K562 (cell line): ENCODE measurements around the gene GEMIN5. TPM values are rescaled to one million over a fixed set of nuclear protein-coding genes. Genes with fewer than 3 reads are reported as not detected.
A peak's percentile ranks its signal among the peaks of the same experiment; 100 is the strongest.

Experiments
- CBFA2T3 ChIP-seq: fragments of 450-650 bp; IDR thresholded peaks from 2 replicates; pipeline ENCODE4 v1.6.1; 2017
- CREB1 ChIP-seq, 2 experiments: sonication (generic) in 1 of 2; formaldehyde crosslinking in 1 of 2; IDR thresholded peaks; 2 replicates each; pipeline versions ENCODE4 v1.6.1 to v1.8.0; 2012 to 2022; ENCODE audit warnings: inconsistent platforms in 1 of 2, mild to moderate bottlenecking in 1 of 2, missing genetic modification reagents in 1 of 2, moderate library complexity in 1 of 2
- ERF ChIP-seq: fragments of 450-650 bp; formaldehyde crosslinking; IDR thresholded peaks from 2 replicates; pipeline ENCODE4 v1.4.0; 2020; ENCODE audit warnings: mild to moderate bottlenecking, mixed read lengths
- FOSL1 ChIP-seq: fragments of 200-800 bp; sonication (Bioruptor generic); conservative IDR thresholded peaks from 2 replicates; pipeline ENCODE4 v1.6.1; 2016; ENCODE audit warnings: missing genetic modification characterization, missing compliant biosample characterization
- FOXJ3 ChIP-seq: sonication (generic); formaldehyde crosslinking; IDR thresholded peaks from 2 replicates; pipeline ENCODE4 v1.4.0; 2020; ENCODE audit warnings: mild to moderate bottlenecking, missing genetic modification reagents
- GABPB2 ChIP-seq: fragments of 250-450 bp; sonication (Bioruptor Pico); conservative IDR thresholded peaks from 2 replicates; pipeline ENCODE4 v1.5.1; 2021; ENCODE audit warnings: mild to moderate bottlenecking
- MEF2D ChIP-seq: conservative IDR thresholded peaks from 2 replicates; pipeline ENCODE4 v1.6.1; 2016; ENCODE audit warnings: low read depth, missing genetic modification characterization, missing compliant biosample characterization
- MXI1 ChIP-seq: IDR thresholded peaks from 2 replicates; pipeline ENCODE4 v1.6.1; 2011; ENCODE audit warnings: low read depth, mild to moderate bottlenecking, improper control_type of control experiment, low read length
- NRF1 ChIP-seq, 2 experiments: fragments of 450-650 bp; IDR thresholded peaks in 1 of 2; conservative IDR thresholded peaks in 1 of 2; 2 replicates each; pipeline ENCODE4 v1.6.1; 2014; ENCODE audit warnings: mild to moderate bottlenecking in 2 of 2
- POLR2A ChIP-seq: fragments of 450-650 bp; conservative IDR thresholded peaks from 2 replicates; pipeline ENCODE4 v1.6.1; 2016
- POLR2AphosphoS5 ChIP-seq: IDR thresholded peaks from 2 replicates; pipeline ENCODE4 v1.6.1; 2011; ENCODE audit warnings: mild to moderate bottlenecking, low read depth, low read length, moderate library complexity; ENCODE audit not compliant: control insufficient read depth, insufficient read depth
- POLR2H ChIP-seq: IDR thresholded peaks from 2 replicates; pipeline ENCODE4 v1.6.1; 2016; ENCODE audit warnings: missing genetic modification characterization, low read depth, mild to moderate bottlenecking, control low read depth, missing compliant biosample characterization, moderate library complexity
- SAFB ChIP-seq: fragments of 200-400 bp; formaldehyde crosslinking; IDR thresholded peaks from 2 replicates; pipeline ENCODE4 v1.6.1; 2017; ENCODE audit warnings: low read depth, low read length, borderline replicate concordance
- SP1 ChIP-seq: sonication (generic); formaldehyde crosslinking; IDR thresholded peaks from 2 replicates; pipeline ENCODE4 v1.8.1; 2022; ENCODE audit warnings: mild to moderate bottlenecking, missing genetic modification reagents
- TAF9B ChIP-seq: fragments of 450-650 bp; IDR thresholded peaks from 2 replicates; pipeline ENCODE4 v1.6.1; 2018; ENCODE audit warnings: mild to moderate bottlenecking; ENCODE audit not compliant: partially characterized antibody
- ZNF165 ChIP-seq: fragments of 250-450 bp; sonication (Bioruptor Pico); IDR thresholded peaks from 2 replicates; pipeline ENCODE4 v1.4.0; 2020; ENCODE audit warnings: borderline replicate concordance
- ZNF24 ChIP-seq: fragments of 450-650 bp; IDR thresholded peaks from 2 replicates; pipeline ENCODE4 v1.6.1; 2016
- ZNF408 ChIP-seq: fragments of 250-450 bp; sonication (Bioruptor Pico); IDR thresholded peaks from 2 replicates; pipeline ENCODE4 v1.4.0; 2020; ENCODE audit warnings: low read depth, mild to moderate bottlenecking, moderate library complexity
- ZNF583 ChIP-seq: fragments of 250-450 bp; sonication (Bioruptor Pico); IDR thresholded peaks from 2 replicates; pipeline ENCODE4 v1.4.0; 2020
- ZNF785 ChIP-seq: fragments of 250-450 bp; sonication (Bioruptor Pico); IDR thresholded peaks from 2 replicates; pipeline ENCODE4 v1.4.0; 2020; ENCODE audit warnings: mild to moderate bottlenecking
- polyA plus RNA-seq, 8 experiments: library from polyadenylated mRNA; depleted of rRNA in 4 of 8; stranded (reverse) in 5 of 8; unstranded in 3 of 8; fragments of >200 nt; fragmentation: Nextera tagmentation in 2 of 8; fragmentation: Illumina TruSeq in 1 of 8; extraction: Ambion mirVana in 2 of 8; extraction: Trizol in 1 of 8; gene quantifications; 2 replicates each; pipeline versions ENCODE4 v1.2.1 to v1.2.3, GENCODE V29; 2011 to 2014; ENCODE audit warnings: inconsistent platforms in 1 of 8, missing spikeins in 1 of 8
- total RNA-seq, 7 experiments: library from RNA; depleted of rRNA in 6 of 7; stranded (reverse); fragments of >200 nt in 6 of 7; fragmentation: Illumina TruSeq in 2 of 7; extraction: Trizol in 2 of 7; gene quantifications; 2 replicates each; pipeline versions ENCODE4 v1.2.1 to v1.2.3, GENCODE V29; 2011 to 2021; ENCODE audit warnings: low replicate concordance in 1 of 7
- TF ChIP-seq, protein P1 (sequence below): fragments of 450-650 bp; IDR thresholded peaks from 2 replicates; pipeline ENCODE4 v1.7.1; 2018; ENCODE audit warnings: mild to moderate bottlenecking, low read depth; ENCODE audit not compliant: partially characterized antibody
- TF ChIP-seq, protein P2 (sequence below), 3 experiments: fragments of 200-800 bp in 1 of 3; sonication (Bioruptor generic) in 1 of 3; sonication (generic) in 1 of 3; formaldehyde crosslinking in 1 of 3; IDR thresholded peaks; 2 replicates each; pipeline versions ENCODE4 v1.6.1 to v1.8.0; 2016 to 2022; ENCODE audit warnings: mild to moderate bottlenecking in 2 of 3, missing compliant biosample characterization in 2 of 3, missing genetic modification characterization in 2 of 3, missing genetic modification reagents in 1 of 3
- TF ChIP-seq, protein P3 (sequence below): fragments of 450-650 bp; IDR thresholded peaks from 2 replicates; pipeline ENCODE4 v1.6.1; 2014; ENCODE audit warnings: low read depth, mild to moderate bottlenecking, moderate library complexity, borderline replicate concordance

GEMIN5 gene
- total and polyA plus RNA-seq, 9 of the 15 experiments (the other 6 are each of a cell fraction or from before 2014, with no cell fraction given), result 10.3 to 48.2 (median 34.7) TPM

DNA sequence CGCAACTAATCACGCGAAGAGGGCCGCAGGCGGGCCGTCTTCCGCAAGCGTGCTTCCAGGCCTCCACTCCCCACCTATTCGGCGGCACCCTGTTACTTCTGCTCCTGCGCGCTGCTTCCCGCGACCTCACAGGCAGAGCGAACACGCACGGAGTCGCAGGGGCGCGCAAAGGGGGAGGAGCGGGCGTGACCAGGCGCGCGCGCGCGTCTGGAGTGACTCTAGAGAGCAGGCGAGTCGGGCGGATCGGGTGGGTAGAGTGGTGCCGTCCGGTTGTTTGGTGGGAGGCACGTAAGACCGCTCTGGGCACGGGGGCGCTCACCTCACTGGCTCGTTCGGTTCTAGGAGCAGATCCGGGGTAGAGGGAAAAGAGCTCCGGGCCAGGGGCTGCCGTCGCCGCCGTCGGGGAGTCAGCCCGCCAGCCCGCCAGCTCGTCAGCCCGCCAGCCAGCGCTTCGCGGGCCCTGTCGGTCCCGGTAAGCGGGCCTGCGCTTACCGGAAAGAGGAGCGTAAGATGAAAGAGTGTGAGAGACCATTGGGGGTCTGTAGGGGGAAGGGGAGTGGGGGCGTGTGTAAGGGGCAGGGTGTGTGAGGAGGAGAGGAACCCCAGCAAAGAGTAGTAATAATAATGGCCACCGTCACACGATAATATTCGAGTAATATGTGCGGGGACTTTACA is 79.6 kb downstream of the GEMIN5 start, which contains the start of gene CNOT8 (continued):
- TF ChIP-seq FOXJ3 (CRISPR knock-in tag) (no peak), CBFA2T3 (0 out of 2 replicates have a peak, but pooled peaks have one; percentile 2), MXI1 (peak; percentile 28; the same call in 1 of the 2 replicates), ZNF583 (CRISPR knock-in tag) (0 out of 2 replicates have a peak, but pooled peaks have one; percentile 28), ZNF785 (no peak), POLR2H (peak; percentile 87), FOSL1 (tag) (peak; percentile 20; the same call in 1 of the 2 replicates), CREB1 (IDR thresholded peaks at IDR 0.05) (peak; percentile 67), CREB1 (CRISPR knock-in tag; IDR thresholded peaks at IDR 0.05) (peak; percentile 69; the same call in 1 of the 2 replicates), POLR2A (peak; percentile 95), NRF1 (conservative IDR thresholded peaks at IDR 0.05 in 1 of 2, IDR thresholded peaks at IDR 0.05 in 1 of 2) (peak; percentile 92 to 93), SAFB (peak; percentile 32; the same call in 1 of the 2 replicates), MEF2D (tag) (no peak), ZNF165 (0 out of 2 replicates have a peak, but pooled peaks have one; percentile 67), POLR2AphosphoS5 (peak; percentile 91), ZNF408 (CRISPR knock-in tag) (no peak), SP1 (peak; percentile 92), ERF (CRISPR knock-in tag) (0 out of 2 replicates have a peak, but pooled peaks have one; percentile 80), ZNF24 (peak; percentile 34; the same call in 1 of the 2 replicates), TAF9B (peak; percentile 70), GABPB2 (CRISPR knock-in tag) (peak; percentile 76; the same call in 1 of the 2 replicates)
- TF ChIP-seq, protein P1, sequence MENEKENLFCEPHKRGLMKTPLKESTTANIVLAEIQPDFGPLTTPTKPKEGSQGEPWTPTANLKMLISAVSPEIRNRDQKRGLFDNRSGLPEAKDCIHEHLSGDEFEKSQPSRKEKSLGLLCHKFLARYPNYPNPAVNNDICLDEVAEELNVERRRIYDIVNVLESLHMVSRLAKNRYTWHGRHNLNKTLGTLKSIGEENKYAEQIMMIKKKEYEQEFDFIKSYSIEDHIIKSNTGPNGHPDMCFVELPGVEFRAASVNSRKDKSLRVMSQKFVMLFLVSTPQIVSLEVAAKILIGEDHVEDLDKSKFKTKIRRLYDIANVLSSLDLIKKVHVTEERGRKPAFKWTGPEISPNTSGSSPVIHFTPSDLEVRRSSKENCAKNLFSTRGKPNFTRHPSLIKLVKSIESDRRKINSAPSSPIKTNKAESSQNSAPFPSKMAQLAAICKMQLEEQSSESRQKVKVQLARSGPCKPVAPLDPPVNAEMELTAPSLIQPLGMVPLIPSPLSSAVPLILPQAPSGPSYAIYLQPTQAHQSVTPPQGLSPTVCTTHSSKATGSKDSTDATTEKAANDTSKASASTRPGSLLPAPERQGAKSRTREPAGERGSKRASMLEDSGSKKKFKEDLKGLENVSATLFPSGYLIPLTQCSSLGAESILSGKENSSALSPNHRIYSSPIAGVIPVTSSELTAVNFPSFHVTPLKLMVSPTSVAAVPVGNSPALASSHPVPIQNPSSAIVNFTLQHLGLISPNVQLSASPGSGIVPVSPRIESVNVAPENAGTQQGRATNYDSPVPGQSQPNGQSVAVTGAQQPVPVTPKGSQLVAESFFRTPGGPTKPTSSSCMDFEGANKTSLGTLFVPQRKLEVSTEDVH, result peak; percentile 66
- TF ChIP-seq, protein P2, sequence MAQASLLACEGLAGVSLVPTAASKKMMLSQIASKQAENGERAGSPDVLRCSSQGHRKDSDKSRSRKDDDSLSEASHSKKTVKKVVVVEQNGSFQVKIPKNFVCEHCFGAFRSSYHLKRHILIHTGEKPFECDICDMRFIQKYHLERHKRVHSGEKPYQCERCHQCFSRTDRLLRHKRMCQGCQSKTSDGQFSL (CRISPR knock-in tag; IDR thresholded peaks at IDR 0.05), result peak; percentile 96
- TF ChIP-seq, protein P2 (tag; IDR thresholded peaks at IDR 0.05), result peak in 1 of 2 experiments; percentile 81; a peak in 2 of 4 replicates
- TF ChIP-seq, protein P3, sequence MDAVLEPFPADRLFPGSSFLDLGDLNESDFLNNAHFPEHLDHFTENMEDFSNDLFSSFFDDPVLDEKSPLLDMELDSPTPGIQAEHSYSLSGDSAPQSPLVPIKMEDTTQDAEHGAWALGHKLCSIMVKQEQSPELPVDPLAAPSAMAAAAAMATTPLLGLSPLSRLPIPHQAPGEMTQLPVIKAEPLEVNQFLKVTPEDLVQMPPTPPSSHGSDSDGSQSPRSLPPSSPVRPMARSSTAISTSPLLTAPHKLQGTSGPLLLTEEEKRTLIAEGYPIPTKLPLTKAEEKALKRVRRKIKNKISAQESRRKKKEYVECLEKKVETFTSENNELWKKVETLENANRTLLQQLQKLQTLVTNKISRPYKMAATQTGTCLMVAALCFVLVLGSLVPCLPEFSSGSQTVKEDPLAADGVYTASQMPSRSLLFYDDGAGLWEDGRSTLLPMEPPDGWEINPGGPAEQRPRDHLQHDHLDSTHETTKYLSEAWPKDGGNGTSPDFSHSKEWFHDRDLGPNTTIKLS, result peak; percentile 82; the same call in 1 of the 2 replicates
